Astrocyte (in vitro differentiated cells and primary cell): ENCODE data around the gene VAV2. TPM values are rescaled to one million over a fixed set of nuclear protein-coding genes. Genes with fewer than 3 reads are reported as not detected.

Source experiments
- DNase-seq: peaks from one replicate; pipeline ENCODE4 v3.0.0-alpha.2; 2010; ENCODE audit warnings: low read depth
- FAIRE-seq: peaks from 2 replicates; lab custom pipeline; 2011; peaks lifted over from hg19 to GRCh38; lab: Jason Lieb, UNC
- H2AFZ ChIP-seq: 2 replicates; pipeline ENCODE4 v1.6.0; 2012; ENCODE audit warnings: low read depth, low read length, inconsistent platforms
- H3K27ac ChIP-seq: 2 replicates; pipeline ENCODE4 v1.5.1; 2011; ENCODE audit warnings: low read depth, low read length, inconsistent platforms
- H3K27me3 ChIP-seq: 2 replicates; pipeline ENCODE4 v1.6.0; 2011; ENCODE audit warnings: low read length, inconsistent platforms; ENCODE audit not compliant: insufficient read depth
- H3K36me3 ChIP-seq: 2 replicates; pipeline ENCODE4 v1.5.1; 2011; ENCODE audit warnings: low read length, inconsistent platforms; ENCODE audit not compliant: insufficient read depth
- H3K4me1 ChIP-seq: 2 replicates; pipeline ENCODE4 v1.5.1; 2011; ENCODE audit warnings: low read length, inconsistent platforms; ENCODE audit not compliant: insufficient read depth
- H3K4me2 ChIP-seq: 2 replicates; pipeline ENCODE4 v1.6.0; 2012; ENCODE audit warnings: low read length, inconsistent platforms
- H3K4me3 ChIP-seq: 2 replicates; pipeline ENCODE4 v1.5.1; 2011; ENCODE audit warnings: low read depth, mild to moderate bottlenecking, low read length, inconsistent platforms; ENCODE audit not compliant: insufficient read depth
- H3K79me2 ChIP-seq: 2 replicates; pipeline ENCODE4 v1.6.0; 2012; ENCODE audit warnings: mild to moderate bottlenecking, low read length, inconsistent platforms; ENCODE audit not compliant: insufficient read depth
- H3K9ac ChIP-seq: 2 replicates; pipeline ENCODE4 v1.6.0; 2012; ENCODE audit warnings: mild to moderate bottlenecking, low read length, inconsistent platforms
- H3K9me3 ChIP-seq: 2 replicates; pipeline ENCODE4 v1.5.1; 2012; ENCODE audit warnings: low read depth, mild to moderate bottlenecking, low read length, inconsistent platforms; ENCODE audit not compliant: insufficient read depth
- H4K20me1 ChIP-seq: 2 replicates; pipeline ENCODE4 v1.6.0; 2012; ENCODE audit warnings: low read length, inconsistent platforms; ENCODE audit not compliant: insufficient read depth
- H3K27ac Mint-ChIP-seq: one replicate; pipeline ENCODE4 v1.8.0; 2021; ENCODE audit warnings: mild to moderate bottlenecking, mixed read lengths; ENCODE audit not compliant: unreplicated experiment
- H3K27me3 Mint-ChIP-seq: one replicate; pipeline ENCODE4 v1.8.0; 2021; ENCODE audit warnings: low read depth, mixed read lengths; ENCODE audit not compliant: unreplicated experiment
- H3K36me3 Mint-ChIP-seq: one replicate; pipeline ENCODE4 v1.8.0; 2021; ENCODE audit warnings: low read depth, mixed read lengths; ENCODE audit not compliant: unreplicated experiment
- H3K4me1 Mint-ChIP-seq: one replicate; pipeline ENCODE4 v1.8.0; 2021; ENCODE audit warnings: low read depth, mixed read lengths; ENCODE audit not compliant: unreplicated experiment
- H3K4me3 Mint-ChIP-seq: one replicate; pipeline ENCODE4 v1.8.0; 2021; ENCODE audit warnings: mild to moderate bottlenecking, moderate library complexity, mixed read lengths; ENCODE audit not compliant: unreplicated experiment
- H3K9me3 Mint-ChIP-seq: one replicate; pipeline ENCODE4 v1.8.0; 2021; ENCODE audit warnings: mild to moderate bottlenecking, mixed read lengths; ENCODE audit not compliant: unreplicated experiment
- EZH2 ChIP-seq: IDR thresholded peaks from 2 replicates; pipeline ENCODE4 v1.6.1; 2012; ENCODE audit warnings: mild to moderate bottlenecking, low read length, inconsistent platforms; ENCODE audit not compliant: insufficient read depth
- total RNA-seq: library from RNA; stranded (reverse); gene quantifications from 2 replicates; pipeline ENCODE4 v1.2.1, GENCODE V29; 2021
- TF ChIP-seq, protein P1 (sequence below): IDR thresholded peaks from 2 replicates; pipeline ENCODE4 v1.5.1; 2011; ENCODE audit warnings: low read depth, mild to moderate bottlenecking, inconsistent platforms, low read length, moderate library complexity; ENCODE audit not compliant: insufficient read depth

VAV2 gene
- total RNA-seq, 1 donor from 2014 or later, result 36.5 TPM

DNA sequence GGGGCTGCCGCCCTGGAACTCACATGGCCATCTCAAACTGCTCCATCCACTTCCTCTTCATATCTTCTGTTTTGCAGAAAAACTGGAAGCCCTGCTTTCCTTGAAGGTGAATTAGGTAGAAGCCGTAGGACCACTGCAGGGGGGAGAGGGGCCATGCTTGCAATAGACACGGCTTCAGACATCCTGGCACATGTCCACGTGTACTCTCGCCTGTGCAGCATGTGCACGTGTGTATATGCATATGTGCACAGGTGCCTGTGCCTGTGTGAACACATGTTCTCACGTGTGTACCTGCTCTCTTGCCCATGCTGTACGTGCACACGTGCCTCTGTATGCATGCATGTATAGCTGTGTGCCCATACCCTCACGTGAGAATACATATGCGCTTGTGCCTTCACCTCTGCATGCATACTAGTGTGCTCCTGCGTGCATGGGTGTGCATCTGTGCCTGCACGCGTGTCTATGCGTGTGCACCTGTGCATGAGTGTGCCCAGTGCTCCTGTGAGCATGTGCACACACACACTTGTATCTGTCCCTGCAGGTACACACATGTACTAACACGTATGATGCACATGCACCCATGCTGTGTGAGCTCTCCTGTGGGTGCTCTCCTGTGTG is 206.3 kb downstream of the VAV2 start:
- H3K27ac Mint-ChIP-seq, result no peak overlapping the region
- Histone ChIP-seq H3K4me3 (no peak overlapping the region), H3K9me3 (no peaks in the 10 kb centered on the region), H3K4me1 (peaks cover 3% of the 10 kb centered on the region), H3K4me2 (no peak overlapping the region), H3K36me3 (no peaks in the 10 kb centered on the region), H3K27ac (no peak overlapping the region), H3K9ac (no peak overlapping the region), H3K79me2 (no peaks in the 10 kb centered on the region), H3K27me3 (no peaks in the 10 kb centered on the region), H4K20me1 (peaks cover 25% of the 10 kb centered on the region), H2AFZ (no peak overlapping the region)
- no peaks in the 10 kb centered on the region for H3K27me3 Mint-ChIP-seq
- H3K4me1 Mint-ChIP-seq, result peaks cover 11% of the 10 kb centered on the region
- DNase-seq, result no peak
- H3K36me3 Mint-ChIP-seq, result peaks cover 14% of the 10 kb centered on the region
- no peak for FAIRE-seq
- H3K9me3 Mint-ChIP-seq, result no peaks in the 10 kb centered on the region
- TF ChIP-seq, protein P1, sequence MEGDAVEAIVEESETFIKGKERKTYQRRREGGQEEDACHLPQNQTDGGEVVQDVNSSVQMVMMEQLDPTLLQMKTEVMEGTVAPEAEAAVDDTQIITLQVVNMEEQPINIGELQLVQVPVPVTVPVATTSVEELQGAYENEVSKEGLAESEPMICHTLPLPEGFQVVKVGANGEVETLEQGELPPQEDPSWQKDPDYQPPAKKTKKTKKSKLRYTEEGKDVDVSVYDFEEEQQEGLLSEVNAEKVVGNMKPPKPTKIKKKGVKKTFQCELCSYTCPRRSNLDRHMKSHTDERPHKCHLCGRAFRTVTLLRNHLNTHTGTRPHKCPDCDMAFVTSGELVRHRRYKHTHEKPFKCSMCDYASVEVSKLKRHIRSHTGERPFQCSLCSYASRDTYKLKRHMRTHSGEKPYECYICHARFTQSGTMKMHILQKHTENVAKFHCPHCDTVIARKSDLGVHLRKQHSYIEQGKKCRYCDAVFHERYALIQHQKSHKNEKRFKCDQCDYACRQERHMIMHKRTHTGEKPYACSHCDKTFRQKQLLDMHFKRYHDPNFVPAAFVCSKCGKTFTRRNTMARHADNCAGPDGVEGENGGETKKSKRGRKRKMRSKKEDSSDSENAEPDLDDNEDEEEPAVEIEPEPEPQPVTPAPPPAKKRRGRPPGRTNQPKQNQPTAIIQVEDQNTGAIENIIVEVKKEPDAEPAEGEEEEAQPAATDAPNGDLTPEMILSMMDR, result no peak
- H3K4me3 Mint-ChIP-seq, result no peak overlapping the region

DNA sequence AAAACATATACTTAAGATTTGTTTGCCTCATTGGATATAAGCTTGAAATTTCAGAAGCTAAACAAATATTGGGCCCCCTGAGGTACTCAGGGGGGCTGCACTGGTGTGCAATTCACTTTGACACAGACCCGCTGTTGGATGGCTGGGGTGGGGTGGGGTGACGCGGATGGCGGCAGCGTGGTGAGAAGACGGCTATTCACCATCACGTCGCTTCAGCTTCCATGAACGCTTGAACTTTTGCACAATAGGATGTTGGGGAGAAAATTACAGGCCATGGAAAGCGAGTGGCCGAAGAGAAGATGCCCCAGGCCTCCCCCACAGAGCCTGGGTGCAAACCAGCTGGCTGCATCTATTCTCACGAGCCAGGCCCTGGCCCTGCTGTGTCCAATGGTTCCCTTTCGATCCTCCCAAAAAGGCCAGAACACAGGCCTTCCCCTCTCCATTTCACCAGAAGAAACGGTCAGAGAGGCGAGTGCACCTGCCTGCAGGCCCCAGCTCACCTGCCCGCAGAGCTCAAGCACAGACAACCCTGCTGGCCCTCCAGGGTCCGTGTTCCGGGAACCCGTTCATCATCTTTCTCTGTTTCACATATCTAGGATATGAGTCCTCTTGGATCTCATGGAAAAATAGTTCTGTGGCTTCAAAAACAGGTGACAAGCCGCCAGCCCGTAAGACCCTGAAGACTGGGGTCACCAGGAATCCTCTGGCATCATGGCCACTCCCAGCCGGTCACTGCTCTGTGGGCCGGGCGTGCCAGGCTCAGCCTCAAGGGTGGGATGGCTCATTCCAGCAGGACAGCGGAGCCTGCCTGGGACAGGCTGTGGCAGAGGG is 207.2 kb downstream of the VAV2 start:
- Histone ChIP-seq H3K36me3 (no peaks in the 10 kb centered on the region), H3K79me2 (no peaks in the 10 kb centered on the region), H3K4me3 (no peak overlapping the region), H3K4me1 (peaks cover 3% of the 10 kb centered on the region), H3K27ac (no peak overlapping the region), H3K27me3 (no peaks in the 10 kb centered on the region), H4K20me1 (peaks cover 25% of the 10 kb centered on the region), H2AFZ (no peak overlapping the region), H3K4me2 (no peak overlapping the region), H3K9me3 (no peaks in the 10 kb centered on the region), H3K9ac (no peak overlapping the region)
- Mint-ChIP-seq H3K9me3 (no peaks in the 10 kb centered on the region), H3K4me1 (peaks cover 11% of the 10 kb centered on the region), H3K27ac (no peak overlapping the region), H3K36me3 (peaks cover 13% of the 10 kb centered on the region), H3K27me3 (no peaks in the 10 kb centered on the region), H3K4me3 (no peak overlapping the region)
- no peak for TF ChIP-seq EZH2
- TF ChIP-seq, protein P1, result no peak
- FAIRE-seq (no peak), DNase-seq (no peak)

DNA sequence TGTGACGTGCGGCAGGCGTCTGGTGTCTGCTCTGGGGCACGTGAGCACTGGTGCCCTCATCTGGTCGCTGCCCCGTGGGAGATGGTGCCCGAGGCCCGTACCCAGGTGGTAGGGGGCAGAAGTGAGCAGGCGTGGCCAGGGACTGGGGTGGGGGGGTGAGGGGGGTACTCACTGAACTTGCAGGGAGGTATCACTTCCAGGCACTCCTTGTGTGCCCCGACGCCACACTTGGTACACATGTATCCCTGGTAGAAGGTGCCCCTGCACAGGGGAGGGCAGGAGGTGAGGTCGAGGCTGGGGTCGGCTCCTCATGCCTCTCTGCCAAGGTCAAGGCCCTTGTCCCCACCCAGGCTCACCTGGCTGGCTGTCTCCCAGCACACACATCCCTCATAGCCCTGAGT is 208.8 kb downstream of the VAV2 start:
- DNase-seq (no peak), FAIRE-seq (no peak)
- H3K79me2 ChIP-seq, result no peaks in the 10 kb centered on the region
- H3K4me2 ChIP-seq, result no peak overlapping the region
- Mint-ChIP-seq H3K27me3 (no peaks in the 10 kb centered on the region), H3K4me3 (no peak overlapping the region), H3K36me3 (peaks cover 14% of the 10 kb centered on the region), H3K9me3 (no peaks in the 10 kb centered on the region), H3K4me1 (peaks cover 11% of the 10 kb centered on the region), H3K27ac (no peak overlapping the region)
- H3K27ac ChIP-seq, result no peak overlapping the region
- no peak overlapping the region for H3K9ac ChIP-seq
- no peak overlapping the region for H2AFZ ChIP-seq
- H3K4me3 ChIP-seq, result no peak overlapping the region
- peaks cover 3% of the 10 kb centered on the region for H3K4me1 ChIP-seq
- no peaks in the 10 kb centered on the region for H3K36me3 ChIP-seq
- TF ChIP-seq, protein P1, result no peak
- no peak for TF ChIP-seq EZH2
- H3K27me3 ChIP-seq, result no peaks in the 10 kb centered on the region
- H3K9me3 ChIP-seq, result no peaks in the 10 kb centered on the region
- peaks cover 25% of the 10 kb centered on the region for H4K20me1 ChIP-seq
